K562 (cell line): ENCODE data around the gene NDOR1. TPM values are rescaled to one million over a fixed set of nuclear protein-coding genes. Genes with fewer than 3 reads are reported as not detected.

Experiments
- ATAC-seq: fragments of 200-7000 bp; cut with Tn5 transposase; 3 replicates; pipeline ENCODE4 v1.9.1; 2020; ENCODE audit warnings: moderate library complexity
- BruUV-seq: library from RNA; stranded (reverse); fragments of 400-500 nt; replicated peaks from 2 replicates; lab custom pipeline; 2021; lab: Mats Ljungman, UMichigan
- CTCF ChIA-PET: fragments of 300-600 bp; formaldehyde crosslinking; extraction: SDS; loops from one replicate; lab custom pipeline; 2021; ENCODE audit warnings: low intra/inter-chr PET ratio; lab: Yijun Ruan, JAX
- POLR2A ChIA-PET: fragments of 300-600, 350-650 bp; sonication (Branson Sonifier 250); formaldehyde crosslinking; extraction: SDS; loops from one replicate; lab custom pipeline; 2021; ENCODE audit warnings: antibody characterized with exemption, inconsistent platforms; lab: Yijun Ruan, JAX
- DNase-seq, 4 experiments: peaks; one replicate each; pipeline versions ENCODE4 v3.0.0 to v3.0.0-alpha.2; 2011 to 2018; ENCODE audit warnings: low spot score in 3 of 4, mixed read lengths in 3 of 4; ENCODE audit errors: extremely low read depth in 1 of 4
- FAIRE-seq: peaks from 2 replicates; lab custom pipeline; 2011; peaks lifted over from hg19 to GRCh38; lab: Jason Lieb, UNC
- H2AFZ ChIP-seq: 2 replicates; pipeline ENCODE4 v1.6.0; 2011; ENCODE audit warnings: low read depth, low read length, control low read depth, inconsistent platforms
- H3K27ac ChIP-seq: fragments of 200-600 bp; 3 replicates; pipeline ENCODE4 v1.8.0; 2011; ENCODE audit warnings: low read depth, mild to moderate bottlenecking, control low read depth, inconsistent platforms, low read length, moderate library complexity, mixed read lengths; ENCODE audit errors: extremely low read depth
- H3K27me3 ChIP-seq, 2 experiments: fragments of 300-600 bp in 1 of 2; 2 replicates in 1 of 2; 3 replicates in 1 of 2; pipeline versions ENCODE4 v1.6.0 to v1.8.0; 2011; ENCODE audit warnings: inconsistent platforms in 2 of 2, low read length in 2 of 2, mild to moderate bottlenecking in 1 of 2, mixed read lengths in 1 of 2, moderate library complexity in 1 of 2; ENCODE audit not compliant: control insufficient read depth in 2 of 2, insufficient read depth in 2 of 2
- H3K36me3 ChIP-seq: fragments of 300-600 bp; 3 replicates; pipeline ENCODE4 v1.8.0; 2011; ENCODE audit warnings: mild to moderate bottlenecking, low read length, inconsistent platforms; ENCODE audit not compliant: control insufficient read depth, insufficient read depth
- H3K4me1 ChIP-seq, 2 experiments: fragments of 200-600 bp in 1 of 2; replicated peaks in 1 of 2; 2 replicates in 1 of 2; 3 replicates in 1 of 2; pipeline versions ENCODE4 v1.5.1 to v1.8.0; 2011; ENCODE audit warnings: inconsistent platforms in 2 of 2, low read length in 2 of 2, mild to moderate bottlenecking in 1 of 2, mixed read lengths in 1 of 2, moderate library complexity in 1 of 2; ENCODE audit not compliant: control insufficient read depth in 2 of 2, insufficient read depth in 2 of 2
- H3K4me2 ChIP-seq: 2 replicates; pipeline ENCODE4 v1.6.1; 2011; ENCODE audit warnings: low read length, control low read depth, inconsistent platforms, mixed read lengths; ENCODE audit not compliant: insufficient read depth
- H3K4me3 ChIP-seq: fragments of 200-600 bp; sonication (generic), shearing (Covaris generic); 2 replicates; pipeline ENCODE4 v1.5.1; 2016; ENCODE audit warnings: control low read depth, inconsistent platforms
- H3K79me2 ChIP-seq: fragments of 200-600 bp; 3 replicates; pipeline ENCODE4 v1.8.0; 2011; ENCODE audit warnings: low read length, inconsistent platforms; ENCODE audit not compliant: control insufficient read depth, insufficient read depth
- H3K9ac ChIP-seq, 2 experiments: 2 replicates each; pipeline versions ENCODE4 v1.6.0 to v1.6.1; 2011; ENCODE audit warnings: low read depth in 2 of 2, low read length in 2 of 2, control low read depth in 1 of 2, inconsistent platforms in 1 of 2, mild to moderate bottlenecking in 1 of 2, mixed read lengths in 1 of 2; ENCODE audit not compliant: insufficient read depth in 1 of 2
- H3K9me1 ChIP-seq: one replicate; pipeline ENCODE4 v1.6.0; 2011; ENCODE audit warnings: inconsistent platforms, mild to moderate bottlenecking, low read length, moderate library complexity; ENCODE audit not compliant: control insufficient read depth, insufficient read depth
- H3K9me3 ChIP-seq: replicated peaks from 2 replicates; pipeline ENCODE4 v1.5.1; 2011; ENCODE audit warnings: low read depth, low read length, inconsistent platforms; ENCODE audit not compliant: control insufficient read depth, insufficient read depth
- H4K20me1 ChIP-seq: replicated peaks from 2 replicates; pipeline ENCODE4 v1.6.1; 2011; ENCODE audit warnings: low read length, inconsistent platforms, mixed read lengths; ENCODE audit not compliant: control insufficient read depth, insufficient read depth
- ARID2 ChIP-seq: fragments of 450-650 bp; IDR thresholded peaks from 2 replicates; pipeline ENCODE4 v1.6.1; 2017; ENCODE audit warnings: antibody characterized with exemption, mild to moderate bottlenecking
- GABPA ChIP-seq: fragments of 200-800 bp; sonication (Bioruptor generic); conservative IDR thresholded peaks from 2 replicates; pipeline ENCODE4 v1.6.1; 2016; ENCODE audit warnings: low read depth, missing genetic modification characterization, missing compliant biosample characterization
- KAT2B ChIP-seq: IDR thresholded peaks from one replicate; pipeline ENCODE4 v1.6.1; 2012; ENCODE audit warnings: low read depth, mild to moderate bottlenecking, control low read depth, inconsistent platforms, low read length, moderate library complexity
- KDM5B ChIP-seq: fragments of 200-600 bp; sonication (generic); IDR thresholded peaks from 2 replicates; pipeline ENCODE4 v1.6.1; 2012; ENCODE audit warnings: low read depth, mild to moderate bottlenecking, moderate library complexity, low read length, control low read depth, inconsistent platforms; ENCODE audit not compliant: insufficient replicate concordance
- MAFK ChIP-seq: IDR thresholded peaks from 2 replicates; pipeline ENCODE4 v1.6.1; 2011; ENCODE audit warnings: low read length, improper control_type of control experiment
- NR2C2 ChIP-seq, 2 experiments: fragments of 200-800 bp in 1 of 2; sonication (Bioruptor generic) in 1 of 2; sonication (generic) in 1 of 2; formaldehyde crosslinking in 1 of 2; IDR thresholded peaks; 2 replicates each; pipeline versions ENCODE4 v1.6.1 to v1.8.0; 2016 to 2022; ENCODE audit warnings: mild to moderate bottlenecking in 1 of 2, missing compliant biosample characterization in 1 of 2, missing genetic modification characterization in 1 of 2, missing genetic modification reagents in 1 of 2
- POLR2AphosphoS5 ChIP-seq: IDR thresholded peaks from 2 replicates; pipeline ENCODE4 v1.6.1; 2011; ENCODE audit warnings: mild to moderate bottlenecking, low read depth, low read length, moderate library complexity; ENCODE audit not compliant: control insufficient read depth, insufficient read depth
- RB1 ChIP-seq: fragments of 450-650 bp; IDR thresholded peaks from 2 replicates; pipeline ENCODE4 v1.6.1; 2017; ENCODE audit warnings: low read depth, mild to moderate bottlenecking
- TCF7 ChIP-seq: sonication (generic); IDR thresholded peaks from 2 replicates; pipeline ENCODE4 v1.6.1; 2016; ENCODE audit warnings: antibody characterized with exemption, borderline replicate concordance
- TFAP4 ChIP-seq: sonication (generic); formaldehyde crosslinking; IDR thresholded peaks from 2 replicates; pipeline ENCODE4 v1.8.0; 2022; ENCODE audit warnings: missing genetic modification reagents, mild to moderate bottlenecking, moderate library complexity, borderline replicate concordance
- YY1 ChIP-seq, 3 experiments: IDR thresholded peaks; 2 replicates each; pipeline ENCODE4 v1.6.1; 2011; ENCODE audit warnings: low read length in 2 of 3, mild to moderate bottlenecking in 2 of 3, moderate library complexity in 2 of 3, borderline replicate concordance in 1 of 3, control low read depth in 1 of 3, low read depth in 1 of 3; ENCODE audit not compliant: insufficient read depth in 3 of 3, insufficient replicate concordance in 2 of 3, control insufficient read depth in 1 of 3, insufficient read length in 1 of 3; ENCODE audit errors: extremely low read depth in 1 of 3
- ZBTB11 ChIP-seq, 3 experiments: fragments of 200-800 bp in 1 of 3; fragments of 250-450 bp in 1 of 3; fragments of 450-650 bp in 1 of 3; sonication (Bioruptor Pico) in 1 of 3; sonication (Bioruptor generic) in 1 of 3; formaldehyde crosslinking in 1 of 3; IDR thresholded peaks; 2 replicates each; pipeline versions ENCODE4 v1.6.1 to v1.8.0; 2016 to 2022; ENCODE audit warnings: mild to moderate bottlenecking in 2 of 3, missing genetic modification characterization in 2 of 3, missing compliant biosample characterization in 1 of 3, moderate library complexity in 1 of 3
- ZBTB9 ChIP-seq: fragments of 450-650 bp; formaldehyde crosslinking; IDR thresholded peaks from 2 replicates; pipeline ENCODE4 v1.4.0; 2020; ENCODE audit warnings: mild to moderate bottlenecking, moderate library complexity
- WGBS: fragments of 100-300 bp; shearing (Covaris generic); methylation state at CpG from one replicate; pipeline ENCODE4 v1.1.6; 2016; ENCODE audit warnings: low coverage, mixed read lengths; ENCODE audit not compliant: insufficient coverage; ENCODE audit errors: missing lambda C conversion rate; 5-methylcytosine and 5-hydroxymethylcytosine counted together
- in situ Hi-C: fragments of 300-500 bp; cut with MboI; formaldehyde crosslinking; loops from 4 replicates; pipeline ENCODE4 v1.15.0; 2018; ENCODE audit warnings: inconsistent platforms, mixed read lengths
- intact Hi-C: fragments of 100-400 bp; cut with micrococcal nuclease; formaldehyde crosslinking; loops from 2 replicates; pipeline ENCODE4 v1.14.2; 2022
- polyA plus RNA-seq, 8 experiments: library from polyadenylated mRNA; depleted of rRNA in 4 of 8; stranded (reverse) in 5 of 8; unstranded in 3 of 8; fragments of >200 nt; fragmentation: Nextera tagmentation in 2 of 8; fragmentation: Illumina TruSeq in 1 of 8; extraction: Ambion mirVana in 2 of 8; extraction: Trizol in 1 of 8; gene quantifications; 2 replicates each; pipeline versions ENCODE4 v1.2.1 to v1.2.3, GENCODE V29; 2011 to 2014; ENCODE audit warnings: inconsistent platforms in 1 of 8, missing spikeins in 1 of 8
- total RNA-seq, 7 experiments: library from RNA; depleted of rRNA in 6 of 7; stranded (reverse); fragments of >200 nt in 6 of 7; fragmentation: Illumina TruSeq in 2 of 7; extraction: Trizol in 2 of 7; gene quantifications; 2 replicates each; pipeline versions ENCODE4 v1.2.1 to v1.2.3, GENCODE V29; 2011 to 2021; ENCODE audit warnings: low replicate concordance in 1 of 7

The NDOR1 gene
- total and polyA plus RNA-seq, 9 of the 15 experiments (the other 6 are each of a cell fraction or from before 2014, with no cell fraction given), result 0.06 to 36.9 (median 6.9) TPM

GRCh38 chr9:137255448-137256114 lies 50.1 kb downstream of the NDOR1 start:
- Histone ChIP-seq H3K4me3 (peak overlapping the region; percentile 100), H3K9ac (peak overlapping the region; percentile 90 to 95), H2AFZ (peak overlapping the region; percentile 79), H3K4me1 (peaks cover 13 to 63% of the 10 kb centered on the region in 2 experiments), H3K27ac (peak overlapping the region; percentile 82), H3K79me2 (peaks cover 39% of the 10 kb centered on the region), H3K9me3 (no peaks in the 10 kb centered on the region), H3K36me3 (peaks cover 31% of the 10 kb centered on the region), H4K20me1 (no peaks in the 10 kb centered on the region; the same call in 1 of the 2 replicates), H3K27me3 (no peaks in the 10 kb centered on the region), H3K4me2 (peak overlapping the region; percentile 97), H3K9me1 (no peaks in the 10 kb centered on the region)
- ChIA-PET CTCF (interaction anchor here (1.1 kb wide), 1 partner anchor 19 kb away, joined by 3 read pairs; no protein-coding TSS in a partner anchor), POLR2A (interaction anchor here (0.8 to 8.3 kb wide), 3 partner anchors 13 to 57 kb away, joined by 3 to 221 read pairs (median 4); partner anchors contain the start of gene TUBB4B)
- intact Hi-C loops, result loop anchor here (2.0 kb wide), 2 partner anchors 15 to 21 kb away; partner anchors contain the start of genes TOR4A and TUBB4B
- in situ Hi-C loops, result no loop called here
- 1% methylated on average over 36 of the region's 51 CpGs for WGBS
- ATAC-seq (peak; percentile 51), DNase-seq (peak in 2 of 4 experiments; percentile 11 to 66), FAIRE-seq (no peak)
- no TSS peak for BruUV-seq
- TF ChIP-seq YY1 (IDR thresholded peaks at IDR 0.05; ENCODE audit: borderline replicate concordance in 1 of 3, control insufficient read depth in 1 of 3, extremely low read depth in 1 of 3, insufficient read depth in 3 of 3, insufficient read length in 1 of 3, insufficient replicate concordance in 2 of 3, low read depth in 1 of 3, low read length in 2 of 3) (peak in 2 of 3 experiments; percentile 14 to 72), NR2C2 (CRISPR knock-in tag; IDR thresholded peaks at IDR 0.05) (no peak), NR2C2 (tag; IDR thresholded peaks at IDR 0.05) (peak; percentile 44), ZBTB9 (CRISPR knock-in tag) (no peak), RB1 (0 out of 2 replicates have a peak, but pooled peaks have one; percentile 2), ZBTB11 (CRISPR knock-in tag; IDR thresholded peaks at IDR 0.05) (peak in 1 of 3 experiments; percentile 98; a peak in 2 of 6 replicates), ARID2 (no peak), GABPA (tag) (peak; percentile 87), TCF7 (no peak), TFAP4 (CRISPR knock-in tag) (no peak), KAT2B (no peak), KDM5B (peak; percentile 32), MAFK (no peak), POLR2AphosphoS5 (no peak)
